ENCODE data around the gene DIAPH3.
"Not testable (repeated sequence)": the region's sequence is repeated elsewhere in the genome, so short reads cannot be mapped to it uniquely, and the experiment has no call there.

Gene DIAPH3

GRCh38 chr13:60210510-60211330 is 47.0 kb upstream of the DIAPH3 start:
- H3K27ac ChIP-seq (ENCODE audit: low read depth, low read length) = no peak overlapping the region
- H4K20me1 ChIP-seq (ENCODE audit: control insufficient read depth, insufficient read depth, low read depth, low read length) = no peaks in the 10 kb centered on the region
- no peak for TF ChIP-seq EZH2phosphoT487 (IDR thresholded peaks at IDR 0.05; ENCODE audit: borderline replicate concordance, low read length)
- no peak for TF ChIP-seq CTCF (IDR thresholded peaks at IDR 0.05; ENCODE audit: low read depth, low read length, poor library complexity, severe bottlenecking)
- no peaks in the 10 kb centered on the region for H3K79me2 ChIP-seq (ENCODE audit: control insufficient read depth, low read length)
- H3K27me3 ChIP-seq (ENCODE audit: control insufficient read depth, low read length) = peaks cover 3% of the 10 kb centered on the region; the same call in 1 of the 2 replicates
- no peaks in the 10 kb centered on the region for H3K36me3 ChIP-seq (ENCODE audit: control insufficient read depth, low read length)
- no peaks in the 10 kb centered on the region for H3K4me1 ChIP-seq (ENCODE audit: control insufficient read depth, low read length)
- H3K9me3 ChIP-seq (ENCODE audit: control insufficient read depth, insufficient read depth, low read length) = no peaks in the 10 kb centered on the region
- no peak overlapping the region for H3K4me3 ChIP-seq (ENCODE audit: low read length)
- no peak overlapping the region for H3K4me2 ChIP-seq (ENCODE audit: low read length)
- no peaks in the 10 kb centered on the region for H3K9me2 ChIP-seq (replicated peaks; ENCODE audit: control insufficient read depth, low read length)
- no peaks in the 10 kb centered on the region for H3F3A ChIP-seq (ENCODE audit: control insufficient read depth, insufficient read depth)

- not testable (repeated sequence) for H3K27ac ChIP-seq (ENCODE audit: low read depth, low read length); H3F3A ChIP-seq (ENCODE audit: control insufficient read depth, insufficient read depth); H3K9me2 ChIP-seq (replicated peaks; ENCODE audit: control insufficient read depth, low read length); H4K20me1 ChIP-seq (ENCODE audit: control insufficient read depth, insufficient read depth, low read depth, low read length); H3K79me2 ChIP-seq (ENCODE audit: control insufficient read depth, low read length); H3K27me3 ChIP-seq (ENCODE audit: control insufficient read depth, low read length); H3K9me3 ChIP-seq (ENCODE audit: control insufficient read depth, insufficient read depth, low read length); H3K4me1 ChIP-seq (ENCODE audit: control insufficient read depth, low read length); H3K36me3 ChIP-seq (ENCODE audit: control insufficient read depth, low read length); H3K4me2 ChIP-seq (ENCODE audit: low read length); H3K4me3 ChIP-seq (ENCODE audit: low read length)
Observed at GRCh38 chr13:60205499-60205898, 41.8 kb upstream of the DIAPH3 start.

- no peaks in the 10 kb centered on the region for H3K4me1 ChIP-seq (ENCODE audit: control insufficient read depth, low read length)
- no peaks in the 10 kb centered on the region for H4K20me1 ChIP-seq (ENCODE audit: control insufficient read depth, insufficient read depth, low read depth, low read length)
- H3K4me2 ChIP-seq (ENCODE audit: low read length) = no peak overlapping the region
- H3K36me3 ChIP-seq (ENCODE audit: control insufficient read depth, low read length) = no peaks in the 10 kb centered on the region
- no peaks in the 10 kb centered on the region for H3K9me3 ChIP-seq (ENCODE audit: control insufficient read depth, insufficient read depth, low read length)
- no peak overlapping the region for H3K27ac ChIP-seq (ENCODE audit: low read depth, low read length)
- H3K27me3 ChIP-seq (ENCODE audit: control insufficient read depth, low read length) = no peaks in the 10 kb centered on the region
- no peaks in the 10 kb centered on the region for H3K79me2 ChIP-seq (ENCODE audit: control insufficient read depth, low read length)
- H3K9me2 ChIP-seq (replicated peaks; ENCODE audit: control insufficient read depth, low read length) = no peaks in the 10 kb centered on the region
- no peaks in the 10 kb centered on the region for H3F3A ChIP-seq (ENCODE audit: control insufficient read depth, insufficient read depth)
- no peak for TF ChIP-seq EZH2phosphoT487 (IDR thresholded peaks at IDR 0.05; ENCODE audit: borderline replicate concordance, low read length)
- TF ChIP-seq CTCF (IDR thresholded peaks at IDR 0.05; ENCODE audit: low read depth, low read length, poor library complexity, severe bottlenecking) = no peak
- H3K4me3 ChIP-seq (ENCODE audit: low read length) = no peak overlapping the region
Observed at GRCh38 chr13:60201286-60201685, 37.6 kb upstream of the DIAPH3 start.

- H3K79me2 ChIP-seq (ENCODE audit: control insufficient read depth, low read length); H3K9me2 ChIP-seq (replicated peaks; ENCODE audit: control insufficient read depth, low read length); H3K9me3 ChIP-seq (ENCODE audit: control insufficient read depth, insufficient read depth, low read length); H3K4me1 ChIP-seq (ENCODE audit: control insufficient read depth, low read length); H3F3A ChIP-seq (ENCODE audit: control insufficient read depth, insufficient read depth); H3K4me3 ChIP-seq (ENCODE audit: low read length); H4K20me1 ChIP-seq (ENCODE audit: control insufficient read depth, insufficient read depth, low read depth, low read length); H3K4me2 ChIP-seq (ENCODE audit: low read length); H3K27ac ChIP-seq (ENCODE audit: low read depth, low read length); H3K36me3 ChIP-seq (ENCODE audit: control insufficient read depth, low read length); H3K27me3 ChIP-seq (ENCODE audit: control insufficient read depth, low read length): not testable (repeated sequence)
Observed at GRCh38 chr13:60195893-60196292, 32.2 kb upstream of the DIAPH3 start.

Measured in DOHH2 (cell line).